Mesothelial cell of epicardium (in vitro differentiated cells): ENCODE results near the gene TRIM71. TPM values are rescaled to one million over a fixed set of nuclear protein-coding genes. Genes with fewer than 3 reads are reported as not detected.
"Not testable (repeated sequence)": the region's sequence is repeated elsewhere in the genome, so short reads cannot be mapped to it uniquely, and the experiment has no call there.

Source experiments
- DNase-seq, 2 experiments: peaks; one replicate each; pipeline ENCODE4 v3.0.0; 2021; ENCODE audit warnings: low spot score in 2 of 2; ENCODE audit not compliant: unreplicated experiment in 2 of 2
- H3K27ac Mint-ChIP-seq: 2 replicates; pipeline ENCODE4 v1.8.0; 2021; ENCODE audit warnings: mixed read lengths
- H3K27me3 Mint-ChIP-seq: 2 replicates; pipeline ENCODE4 v1.8.0; 2021; ENCODE audit warnings: low read depth, mixed read lengths
- H3K36me3 Mint-ChIP-seq: 2 replicates; pipeline ENCODE4 v1.8.0; 2021; ENCODE audit warnings: mixed read lengths
- H3K4me1 Mint-ChIP-seq: 2 replicates; pipeline ENCODE4 v1.8.0; 2021; ENCODE audit warnings: mixed read lengths
- H3K4me3 Mint-ChIP-seq: 2 replicates; pipeline ENCODE4 v1.8.0; 2021; ENCODE audit warnings: mild to moderate bottlenecking, moderate library complexity, mixed read lengths
- H3K9me3 Mint-ChIP-seq: 2 replicates; pipeline ENCODE4 v1.8.0; 2021; ENCODE audit warnings: mixed read lengths
- total RNA-seq: library from RNA; stranded (reverse); gene quantifications from 3 replicates; pipeline ENCODE4 v1.2.1, GENCODE V29; 2021
- TF ChIP-seq, protein P1 (sequence below): fragments of 200-600 bp; sonication (generic); IDR thresholded peaks from one replicate; pipeline ENCODE4 v1.5.0; 2021; ENCODE audit warnings: antibody characterized with exemption; ENCODE audit not compliant: unreplicated experiment

Gene TRIM71
- total RNA-seq, 1 donor from 2014 or later, result 2.7 TPM

DNA sequence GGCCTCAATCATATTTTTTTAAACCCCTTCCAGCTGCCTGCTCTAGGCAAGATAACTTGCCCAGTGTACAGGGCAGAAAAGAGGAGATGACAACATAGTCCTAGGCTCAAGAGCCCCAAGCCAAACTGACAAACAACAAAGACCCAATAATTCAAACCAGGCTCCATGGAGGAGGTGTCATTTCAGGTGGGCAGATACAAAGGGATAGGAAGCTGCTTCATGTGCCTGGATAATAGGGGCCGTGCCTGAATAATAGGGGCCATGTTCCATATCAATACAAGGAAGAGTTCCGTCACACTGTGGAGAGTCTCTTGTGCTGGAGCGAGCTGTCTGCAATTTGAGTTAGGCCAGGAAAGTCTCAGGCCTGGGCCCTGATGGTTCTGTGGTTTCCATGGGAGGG, 35.4 kb upstream of the TRIM71 start:
- TF ChIP-seq, protein P1, sequence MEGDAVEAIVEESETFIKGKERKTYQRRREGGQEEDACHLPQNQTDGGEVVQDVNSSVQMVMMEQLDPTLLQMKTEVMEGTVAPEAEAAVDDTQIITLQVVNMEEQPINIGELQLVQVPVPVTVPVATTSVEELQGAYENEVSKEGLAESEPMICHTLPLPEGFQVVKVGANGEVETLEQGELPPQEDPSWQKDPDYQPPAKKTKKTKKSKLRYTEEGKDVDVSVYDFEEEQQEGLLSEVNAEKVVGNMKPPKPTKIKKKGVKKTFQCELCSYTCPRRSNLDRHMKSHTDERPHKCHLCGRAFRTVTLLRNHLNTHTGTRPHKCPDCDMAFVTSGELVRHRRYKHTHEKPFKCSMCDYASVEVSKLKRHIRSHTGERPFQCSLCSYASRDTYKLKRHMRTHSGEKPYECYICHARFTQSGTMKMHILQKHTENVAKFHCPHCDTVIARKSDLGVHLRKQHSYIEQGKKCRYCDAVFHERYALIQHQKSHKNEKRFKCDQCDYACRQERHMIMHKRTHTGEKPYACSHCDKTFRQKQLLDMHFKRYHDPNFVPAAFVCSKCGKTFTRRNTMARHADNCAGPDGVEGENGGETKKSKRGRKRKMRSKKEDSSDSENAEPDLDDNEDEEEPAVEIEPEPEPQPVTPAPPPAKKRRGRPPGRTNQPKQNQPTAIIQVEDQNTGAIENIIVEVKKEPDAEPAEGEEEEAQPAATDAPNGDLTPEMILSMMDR, result no peak
- no peak for DNase-seq
- peaks cover 4% of the 10 kb centered on the region for H3K4me1 Mint-ChIP-seq

DNA sequence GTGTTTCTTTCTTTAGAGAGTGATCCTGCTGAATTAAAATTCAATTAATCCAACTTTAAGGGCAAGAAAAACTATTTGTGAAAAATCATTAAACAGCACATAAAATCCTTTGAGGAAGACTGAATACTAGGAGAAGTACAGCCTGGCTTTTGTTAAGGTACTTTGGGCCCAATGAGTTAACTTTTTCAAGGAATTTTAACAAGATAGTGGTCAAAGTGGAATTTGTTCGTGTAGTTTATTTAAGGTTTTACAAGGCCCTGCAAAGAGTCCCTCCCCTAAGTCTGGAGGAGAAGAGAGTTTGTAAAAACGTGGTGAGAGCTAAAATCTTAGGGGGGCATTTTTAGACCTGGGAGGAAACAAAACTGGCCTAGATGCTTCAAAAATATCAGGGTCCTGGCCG, 26.0 kb upstream of the TRIM71 start:
- Mint-ChIP-seq H3K9me3 (no peaks in the 10 kb centered on the region), H3K36me3 (no peaks in the 10 kb centered on the region), H3K27ac (peak overlapping the region; percentile 77), H3K4me1 (peaks cover 16% of the 10 kb centered on the region), H3K27me3 (no peaks in the 10 kb centered on the region), H3K4me3 (no peak overlapping the region)
- TF ChIP-seq, protein P1, result no peak
- no peak for DNase-seq

More for the DNA sequence above, 35.4 kb upstream of the TRIM71 start:
- peaks cover 16% of the 10 kb centered on the region for H3K27me3 Mint-ChIP-seq
- no peak overlapping the region for H3K27ac Mint-ChIP-seq
- H3K9me3 Mint-ChIP-seq, result no peaks in the 10 kb centered on the region
- H3K4me3 Mint-ChIP-seq, result peak overlapping the region; percentile 37
- H3K36me3 Mint-ChIP-seq, result peaks cover 3% of the 10 kb centered on the region

- TF ChIP-seq, protein P1, result no peak
- Mint-ChIP-seq H3K4me3 (no peak overlapping the region), H3K36me3 (no peaks in the 10 kb centered on the region), H3K27me3 (no peaks in the 10 kb centered on the region), H3K27ac (no peak overlapping the region), H3K9me3 (no peaks in the 10 kb centered on the region), H3K4me1 (peaks cover 16% of the 10 kb centered on the region)
- DNase-seq, result no peak
These were observed 23.1 kb upstream of the TRIM71 start for GRCh38 chr3:32794487-32795308.

DNA sequence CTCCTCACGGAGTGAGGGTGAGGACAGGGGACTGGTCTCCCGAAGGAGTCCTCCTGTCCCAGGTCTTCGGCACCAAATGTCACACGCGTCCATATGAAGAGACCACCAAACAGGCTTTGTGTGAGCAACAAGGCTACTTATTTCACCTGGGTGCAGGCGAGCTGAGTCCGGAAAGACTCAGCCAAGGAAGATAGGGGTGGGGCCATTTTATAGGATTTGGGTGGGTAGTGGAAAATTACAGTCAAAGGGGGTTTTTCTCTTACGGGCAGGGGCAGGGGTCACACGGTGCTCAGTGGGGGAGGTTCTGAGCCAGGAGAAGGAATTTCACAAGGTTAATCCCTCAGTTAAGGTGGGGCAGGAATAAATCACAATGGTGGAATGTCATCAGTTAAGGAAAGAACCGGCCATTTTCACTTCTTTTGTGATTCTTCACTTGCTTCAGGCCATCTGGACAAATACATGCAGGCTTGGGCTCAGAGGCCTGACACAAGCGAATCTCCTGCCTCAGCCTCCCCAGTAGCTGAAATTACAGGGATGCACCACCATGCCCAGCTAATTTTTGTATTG, 21.3 kb upstream of the TRIM71 start:
- H3K4me1 Mint-ChIP-seq, result peaks cover 11% of the 10 kb centered on the region
- H3K27ac Mint-ChIP-seq, H3K4me3 Mint-ChIP-seq, DNase-seq, H3K27me3 Mint-ChIP-seq, H3K36me3 Mint-ChIP-seq, H3K9me3 Mint-ChIP-seq: not testable (repeated sequence)

DNA sequence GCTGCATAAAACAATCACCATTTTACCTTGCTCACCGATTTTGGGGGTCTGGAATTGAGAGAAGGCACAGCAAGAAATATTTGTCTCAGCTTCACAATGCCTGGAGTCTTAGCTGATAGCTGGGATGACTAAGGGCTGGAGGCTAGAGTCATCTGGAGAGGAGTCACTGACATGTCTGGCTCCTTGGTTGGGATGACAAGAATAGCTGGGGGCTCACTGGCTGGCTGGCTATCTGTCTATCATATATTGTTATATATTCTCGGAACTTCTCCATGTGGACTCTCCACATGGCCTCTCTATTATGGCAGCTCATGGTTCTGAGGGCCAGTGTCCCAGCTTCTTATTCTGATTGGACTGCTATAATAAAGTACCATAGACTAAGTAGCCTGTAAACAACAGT, 20.0 kb upstream of the TRIM71 start:
- Mint-ChIP-seq H3K4me1 (peaks cover 5% of the 10 kb centered on the region), H3K36me3 (no peaks in the 10 kb centered on the region), H3K27ac (no peak overlapping the region), H3K4me3 (no peak overlapping the region), H3K9me3 (no peaks in the 10 kb centered on the region), H3K27me3 (no peaks in the 10 kb centered on the region)
- TF ChIP-seq, protein P1, result no peak
- no peak for DNase-seq

GRCh38 chr3:32801440-32801839, 16.4 kb upstream of the TRIM71 start:
- not testable (repeated sequence) for H3K4me1 Mint-ChIP-seq, H3K27me3 Mint-ChIP-seq, DNase-seq, H3K27ac Mint-ChIP-seq, H3K9me3 Mint-ChIP-seq, H3K4me3 Mint-ChIP-seq, H3K36me3 Mint-ChIP-seq
